SU-DHL-6 (cell line): ENCODE results near the gene EPYC.

Experiments used
- CTCF ChIP-seq: fragments of 200-600 bp; sonication (generic); IDR thresholded peaks from one replicate; pipeline ENCODE4 v1.5.1; 2017; ENCODE audit warnings: antibody characterized with exemption, mild to moderate bottlenecking, low read length, moderate library complexity; ENCODE audit not compliant: insufficient read depth, poor library complexity, severe bottlenecking
- EZH2phosphoT487 ChIP-seq: fragments of 200-600 bp; sonication (generic), shearing (Covaris generic); conservative IDR thresholded peaks from 2 replicates; pipeline ENCODE4 v1.6.1; 2018; ENCODE audit warnings: mild to moderate bottlenecking, antibody characterized with exemption, low read length, moderate library complexity, mixed read lengths

- no peak for TF ChIP-seq CTCF
- no peak for TF ChIP-seq EZH2phosphoT487
Observed at GRCh38 chr12:90972226-90972625, 32.5 kb downstream of the EPYC start.
